ENCODE measurements around the gene FBXL19. TPM values are rescaled to one million over a fixed set of nuclear protein-coding genes. Genes with fewer than 3 reads are reported as not detected.

Gene FBXL19
- total and polyA plus RNA-seq, 9 of the 15 experiments (the other 6 are each of a cell fraction or from before 2014, with no cell fraction given): 0.13 to 48.0 (median 13.5) TPM; not detected in 1

DNA sequence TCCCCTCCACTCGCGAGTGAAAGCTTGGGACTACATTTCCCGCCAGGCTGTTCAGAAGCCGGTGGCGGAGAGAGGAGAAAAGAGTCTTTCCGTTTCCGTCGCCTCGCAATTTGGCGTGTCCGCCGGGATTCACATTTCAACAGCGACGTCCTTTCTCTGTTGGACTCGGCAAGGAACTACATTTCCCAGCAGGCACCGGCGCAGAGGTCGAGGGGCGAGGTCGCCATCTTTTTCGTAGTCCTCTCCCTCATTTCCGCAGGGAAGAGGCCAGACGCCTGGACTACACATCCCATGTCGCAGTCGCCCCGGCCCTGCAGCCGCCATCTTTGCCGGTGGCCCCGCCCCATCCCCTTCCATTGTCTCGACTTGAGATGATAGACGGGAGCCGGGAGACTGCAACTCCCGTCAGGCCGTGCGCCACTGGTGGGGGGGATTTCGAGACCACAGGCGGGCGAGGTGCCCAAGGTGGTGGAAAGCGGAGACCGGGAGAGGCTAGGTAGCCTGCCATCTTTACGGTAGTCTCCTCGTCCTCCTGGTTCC lies 882 bp upstream of the FBXL19 start (continued):
- TF ChIP-seq GABPA (tag; conservative IDR thresholded peaks at IDR 0.05; ENCODE audit: low read depth) (peak; percentile 98), ZNF644 (tag; IDR thresholded peaks at IDR 0.05; ENCODE audit: low read depth) (peak; percentile 97), JUND (IDR thresholded peaks at IDR 0.05; ENCODE audit: borderline replicate concordance, low read depth, low read length) (peak; percentile 60; the same call in 1 of the 2 replicates), JUND (tag; IDR thresholded peaks at IDR 0.05; ENCODE audit: borderline replicate concordance, low read depth, low read length) (no peak; the same call in 2 of the 3 replicates), CBX1 (IDR thresholded peaks at IDR 0.05; ENCODE audit: low read depth) (no peak), ZNF551 (CRISPR knock-in tag; IDR thresholded peaks at IDR 0.05) (no peak), NR1H2 (CRISPR knock-in tag; IDR thresholded peaks at IDR 0.05) (no peak), RCOR1 (IDR thresholded peaks at IDR 0.05; ENCODE audit: borderline replicate concordance in 1 of 2, low read depth in 2 of 2, low read length in 2 of 2) (no peak), STAT5B (CRISPR knock-in tag; IDR thresholded peaks at IDR 0.05) (no peak), ZNF584 (CRISPR knock-in tag; IDR thresholded peaks at IDR 0.05; ENCODE audit: low read depth) (peak; percentile 80), ZNF57 (CRISPR knock-in tag; IDR thresholded peaks at IDR 0.05) (no peak), ZNF780A (CRISPR knock-in tag; IDR thresholded peaks at IDR 0.05) (no peak), ZNF282 (CRISPR knock-in tag; IDR thresholded peaks at IDR 0.05) (no peak), CBX5 (IDR thresholded peaks at IDR 0.05; ENCODE audit: borderline replicate concordance, low read depth) (no peak), HNRNPL (IDR thresholded peaks at IDR 0.05; ENCODE audit: low read depth, low read length) (no peak), SPI1 (IDR thresholded peaks at IDR 0.05; ENCODE audit: borderline replicate concordance, low read depth, low read length) (0 out of 2 replicates have a peak, but pooled peaks have one; percentile 55), ZNF324 (CRISPR knock-in tag; IDR thresholded peaks at IDR 0.05) (no peak), ETV6 (IDR thresholded peaks at IDR 0.05; ENCODE audit: borderline replicate concordance in 1 of 2, low read depth in 2 of 2, low read length in 1 of 2) (no peak), ETV6 (CRISPR knock-in tag; IDR thresholded peaks at IDR 0.05; ENCODE audit: borderline replicate concordance) (no peak), NR4A1 (CRISPR knock-in tag; IDR thresholded peaks at IDR 0.05) (no peak), NR4A1 (tag; IDR thresholded peaks at IDR 0.05) (peak; percentile 89), RBM17 (IDR thresholded peaks at IDR 0.05; ENCODE audit: borderline replicate concordance, low read depth, low read length) (no peak), CXXC5 (CRISPR knock-in tag; IDR thresholded peaks at IDR 0.05) (peak; percentile 91), MTA3 (IDR thresholded peaks at IDR 0.05; ENCODE audit: borderline replicate concordance) (no peak)
- TF ChIP-seq, protein P1, sequence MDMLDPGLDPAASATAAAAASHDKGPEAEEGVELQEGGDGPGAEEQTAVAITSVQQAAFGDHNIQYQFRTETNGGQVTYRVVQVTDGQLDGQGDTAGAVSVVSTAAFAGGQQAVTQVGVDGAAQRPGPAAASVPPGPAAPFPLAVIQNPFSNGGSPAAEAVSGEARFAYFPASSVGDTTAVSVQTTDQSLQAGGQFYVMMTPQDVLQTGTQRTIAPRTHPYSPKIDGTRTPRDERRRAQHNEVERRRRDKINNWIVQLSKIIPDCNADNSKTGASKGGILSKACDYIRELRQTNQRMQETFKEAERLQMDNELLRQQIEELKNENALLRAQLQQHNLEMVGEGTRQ (CRISPR knock-in tag; IDR thresholded peaks at IDR 0.05): no peak
- TF ChIP-seq, protein P2, sequence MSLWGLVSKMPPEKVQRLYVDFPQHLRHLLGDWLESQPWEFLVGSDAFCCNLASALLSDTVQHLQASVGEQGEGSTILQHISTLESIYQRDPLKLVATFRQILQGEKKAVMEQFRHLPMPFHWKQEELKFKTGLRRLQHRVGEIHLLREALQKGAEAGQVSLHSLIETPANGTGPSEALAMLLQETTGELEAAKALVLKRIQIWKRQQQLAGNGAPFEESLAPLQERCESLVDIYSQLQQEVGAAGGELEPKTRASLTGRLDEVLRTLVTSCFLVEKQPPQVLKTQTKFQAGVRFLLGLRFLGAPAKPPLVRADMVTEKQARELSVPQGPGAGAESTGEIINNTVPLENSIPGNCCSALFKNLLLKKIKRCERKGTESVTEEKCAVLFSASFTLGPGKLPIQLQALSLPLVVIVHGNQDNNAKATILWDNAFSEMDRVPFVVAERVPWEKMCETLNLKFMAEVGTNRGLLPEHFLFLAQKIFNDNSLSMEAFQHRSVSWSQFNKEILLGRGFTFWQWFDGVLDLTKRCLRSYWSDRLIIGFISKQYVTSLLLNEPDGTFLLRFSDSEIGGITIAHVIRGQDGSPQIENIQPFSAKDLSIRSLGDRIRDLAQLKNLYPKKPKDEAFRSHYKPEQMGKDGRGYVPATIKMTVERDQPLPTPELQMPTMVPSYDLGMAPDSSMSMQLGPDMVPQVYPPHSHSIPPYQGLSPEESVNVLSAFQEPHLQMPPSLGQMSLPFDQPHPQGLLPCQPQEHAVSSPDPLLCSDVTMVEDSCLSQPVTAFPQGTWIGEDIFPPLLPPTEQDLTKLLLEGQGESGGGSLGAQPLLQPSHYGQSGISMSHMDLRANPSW (CRISPR knock-in tag; IDR thresholded peaks at IDR 0.05): 0 out of 2 replicates have a peak, but pooled peaks have one; percentile 41
- TF ChIP-seq, protein P3, sequence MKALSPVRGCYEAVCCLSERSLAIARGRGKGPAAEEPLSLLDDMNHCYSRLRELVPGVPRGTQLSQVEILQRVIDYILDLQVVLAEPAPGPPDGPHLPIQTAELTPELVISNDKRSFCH (CRISPR knock-in tag; IDR thresholded peaks at IDR 0.05): no peak
- TF ChIP-seq, protein P3 (tag; IDR thresholded peaks at IDR 0.05): no peak; the same call in 1 of the 2 replicates

All from K562 (cell line).